ENCODE results near the gene TNIP1.

- no peak for TF ChIP-seq CTCF (IDR thresholded peaks at IDR 0.05)
- TF ChIP-seq POLR2AphosphoS5 (IDR thresholded peaks at IDR 0.05) = no peak
These were observed 42.0 kb downstream of the TNIP1 start for GRCh38 chr5:151038801-151039238.

All from transverse colon (tissue), 4 donors.